Endothelial cell of umbilical vein (primary cell): ENCODE data around the gene BHLHE41. TPM values are rescaled to one million over a fixed set of nuclear protein-coding genes. Genes with fewer than 3 reads are reported as not detected.

Experiments used
- BruUV-seq: library from RNA; stranded (reverse); fragments of 400-500 nt; replicated peaks from 2 replicates; lab custom pipeline; 2021; lab: Mats Ljungman, UMichigan
- CTCF ChIA-PET: fragments of 300-600, 350-600 bp; sonication (Branson Sonifier 250); formaldehyde crosslinking; loops from one replicate; lab custom pipeline; 2021; ENCODE audit warnings: antibody characterized with exemption, inconsistent platforms; lab: Charles Lee
- POLR2A ChIA-PET: fragments of 300-600, 350-600 bp; sonication (Branson Sonifier 250); formaldehyde crosslinking; loops from one replicate; lab custom pipeline; 2021; ENCODE audit warnings: antibody characterized with exemption, inconsistent platforms; lab: Charles Lee
- DNase-seq: peaks from one replicate; pipeline ENCODE4 v3.0.0-alpha.2; 2011; ENCODE audit warnings: low read depth, low spot score
- FAIRE-seq: peaks from 2 replicates; lab custom pipeline; 2011; peaks lifted over from hg19 to GRCh38; lab: Jason Lieb, UNC
- H2AFZ ChIP-seq: 2 replicates; pipeline ENCODE4 v1.6.0; 2012; ENCODE audit warnings: low read depth, low read length, control low read depth, inconsistent platforms
- H3K27ac ChIP-seq: 2 replicates; pipeline ENCODE4 v1.5.1; 2011; ENCODE audit warnings: low read depth, mild to moderate bottlenecking, control low read depth, low read length, moderate library complexity; ENCODE audit not compliant: insufficient read depth
- H3K27me3 ChIP-seq, 2 experiments: 2 replicates each; pipeline versions ENCODE4 v1.6.0 to v1.6.1; 2011; ENCODE audit warnings: low read length in 2 of 2, mixed read lengths in 1 of 2; ENCODE audit not compliant: control insufficient read depth in 2 of 2, insufficient read depth in 2 of 2
- H3K36me3 ChIP-seq, 2 experiments: 2 replicates in 1 of 2; 3 replicates in 1 of 2; pipeline ENCODE4 v1.5.1; 2011; ENCODE audit warnings: low read length in 2 of 2, mild to moderate bottlenecking in 1 of 2, moderate library complexity in 1 of 2; ENCODE audit not compliant: control insufficient read depth in 2 of 2, insufficient read depth in 2 of 2; ENCODE audit errors: extremely low read depth in 1 of 2
- H3K4me1 ChIP-seq: 3 replicates; pipeline ENCODE4 v1.5.1; 2011; ENCODE audit warnings: mild to moderate bottlenecking, low read length; ENCODE audit not compliant: control insufficient read depth, insufficient read depth; ENCODE audit errors: extremely low read depth
- H3K4me2 ChIP-seq: 2 replicates; pipeline ENCODE4 v1.6.1; 2011; ENCODE audit warnings: low read length, control low read depth, mixed read lengths; ENCODE audit not compliant: insufficient read depth
- H3K4me3 ChIP-seq, 3 experiments: fragments of 200-600 bp in 1 of 3; sonication (generic), shearing (Covaris generic) in 1 of 3; replicated peaks in 1 of 3; 2 replicates each; pipeline ENCODE4 v1.5.1; 2011 to 2016; ENCODE audit warnings: control low read depth in 3 of 3, low read length in 3 of 3, mild to moderate bottlenecking in 2 of 3, inconsistent platforms in 1 of 3, low read depth in 1 of 3, moderate library complexity in 1 of 3; ENCODE audit not compliant: insufficient read depth in 1 of 3
- H3K79me2 ChIP-seq: 2 replicates; pipeline ENCODE4 v1.6.0; 2012; ENCODE audit warnings: low read length, inconsistent platforms; ENCODE audit not compliant: control insufficient read depth, insufficient read depth
- H3K9ac ChIP-seq: replicated peaks from 2 replicates; pipeline ENCODE3; 2011; ENCODE audit warnings: low read length, control low read depth; ENCODE audit not compliant: insufficient read depth; ENCODE audit errors: extremely low read depth
- H3K9me1 ChIP-seq: replicated peaks from 3 replicates; pipeline ENCODE4 v1.6.0; 2011; ENCODE audit warnings: mild to moderate bottlenecking, low read length; ENCODE audit not compliant: control insufficient read depth, insufficient read depth; ENCODE audit errors: extremely low read depth
- H3K9me3 ChIP-seq: replicated peaks from 2 replicates; pipeline ENCODE4 v1.5.1; 2012; ENCODE audit warnings: low read length, inconsistent platforms; ENCODE audit not compliant: control insufficient read depth, insufficient read depth
- H4K20me1 ChIP-seq: replicated peaks from 2 replicates; pipeline ENCODE3; 2011; ENCODE audit warnings: mild to moderate bottlenecking, low read length; ENCODE audit not compliant: control insufficient read depth, insufficient read depth; ENCODE audit errors: extremely low read depth
- CTCF ChIP-seq, 2 donors: IDR thresholded peaks; 1 replicate in 1 of 2; 2 replicates in 1 of 2; pipeline ENCODE4 v1.5.1; 2011; ENCODE audit warnings: low read length in 2 of 2, mild to moderate bottlenecking in 2 of 2, moderate library complexity in 2 of 2, control low read depth in 1 of 2, inconsistent platforms in 1 of 2, low read depth in 1 of 2; ENCODE audit not compliant: insufficient read depth in 1 of 2; ENCODE audit errors: extremely low read depth in 1 of 2
- EZH2 ChIP-seq: IDR thresholded peaks from 2 replicates; pipeline ENCODE4 v1.6.1; 2012; ENCODE audit warnings: borderline replicate concordance, low read depth, mild to moderate bottlenecking, moderate library complexity, low read length, inconsistent platforms; ENCODE audit not compliant: severe bottlenecking
- FOS ChIP-seq: IDR thresholded peaks from 2 replicates; pipeline ENCODE4 v1.6.1; 2011; ENCODE audit warnings: mild to moderate bottlenecking, low read length, moderate library complexity, borderline replicate concordance; ENCODE audit not compliant: insufficient read depth
- GATA2 ChIP-seq: IDR thresholded peaks from 2 replicates; pipeline ENCODE4 v1.7.0; 2011; ENCODE audit warnings: low read depth, mild to moderate bottlenecking, moderate library complexity, mixed read lengths, low read length; ENCODE audit not compliant: insufficient read length, insufficient read depth
- JUN ChIP-seq: IDR thresholded peaks from 2 replicates; pipeline ENCODE4 v1.6.1; 2011; ENCODE audit warnings: borderline replicate concordance, low read depth; ENCODE audit not compliant: insufficient read length, insufficient read depth
- MAX ChIP-seq: IDR thresholded peaks from 2 replicates; pipeline ENCODE4 v1.6.1; 2011; ENCODE audit not compliant: insufficient read depth, insufficient read length
- MYC ChIP-seq: IDR thresholded peaks from one replicate; pipeline ENCODE4 v1.6.1; 2011; ENCODE audit warnings: mild to moderate bottlenecking, low read depth, low read length
- POLR2A ChIP-seq: IDR thresholded peaks from 2 replicates; pipeline ENCODE4 v1.6.1; 2012; ENCODE audit warnings: low read depth, mild to moderate bottlenecking, control low read depth, low read length
- POLR2AphosphoS5 ChIP-seq: IDR thresholded peaks from 2 replicates; pipeline ENCODE4 v1.6.1; 2012; ENCODE audit warnings: low read depth, mild to moderate bottlenecking, control low read depth, low read length, moderate library complexity; ENCODE audit not compliant: insufficient read depth
- dilution Hi-C: fragments of 300-500 bp; cut with MboI; formaldehyde crosslinking; loops from one replicate; pipeline ENCODE4 v1.15.0; 2019; ENCODE audit warnings: low sequenced_read_pairs; ENCODE audit not compliant: extremely low pct_ligation_motif_present
- intact Hi-C: fragments of 100-400 bp; cut with micrococcal nuclease; formaldehyde crosslinking; loops from one replicate; pipeline ENCODE4 v1.10.0; 2022
- polyA plus RNA-seq, 4 experiments: library from polyadenylated mRNA; depleted of rRNA in 3 of 4; stranded (reverse) in 3 of 4; unstranded in 1 of 4; fragments of >200 nt; gene quantifications; 2 replicates each; pipeline versions ENCODE4 v1.2.1 to v1.2.3, GENCODE V29; 2011 to 2012; ENCODE audit warnings: missing spikeins in 1 of 4
- total RNA-seq: library from RNA; stranded (reverse); gene quantifications from 2 replicates; pipeline ENCODE4 v1.2.3, GENCODE V29; 2021

BHLHE41 gene
- total and polyA plus RNA-seq, 2 donors (not counting 3 experiments of a cell fraction or from before 2014, with no cell fraction given) = 0.12 to 0.24 TPM

- dilution Hi-C loops (no loop called here), intact Hi-C loops (no loop called here)
- H3K27me3 ChIP-seq = no peaks in the 10 kb centered on the region
- no peaks in the 10 kb centered on the region for H3K9me1 ChIP-seq
- H3K4me2 ChIP-seq = no peak overlapping the region
- ChIA-PET POLR2A (no interaction called here), CTCF (interaction anchor here (1.3 to 2.4 kb wide), 2 partner anchors 15 to 46 kb away, joined by 3 to 8 read pairs; no protein-coding TSS in a partner anchor)
- H3K36me3 ChIP-seq = no peaks in the 10 kb centered on the region
- BruUV-seq = no TSS peak
- no peaks in the 10 kb centered on the region for H3K79me2 ChIP-seq
- TF ChIP-seq MAX (no peak), GATA2 (no peak), FOS (no peak), POLR2AphosphoS5 (no peak), EZH2 (no peak), MYC (no peak), POLR2A (no peak), JUN (no peak), CTCF (IDR thresholded peaks at IDR 0.05; ENCODE audit: extremely low read depth in 1 of 2, insufficient read depth in 1 of 2, low read depth in 1 of 2, low read length in 2 of 2) (no peak)
- DNase-seq (no peak), FAIRE-seq (no peak)
- H3K9me3 ChIP-seq = no peaks in the 10 kb centered on the region
- no peak overlapping the region for H3K4me3 ChIP-seq
- no peak overlapping the region for H2AFZ ChIP-seq
- no peaks in the 10 kb centered on the region for H4K20me1 ChIP-seq
- no peak overlapping the region for H3K27ac ChIP-seq
- H3K9ac ChIP-seq = no peak overlapping the region
- H3K4me1 ChIP-seq = peaks cover 15% of the 10 kb centered on the region
Observed at GRCh38 chr12:26158078-26158764, 33.4 kb upstream of the BHLHE41 start.
